PC-3 (cell line): Measurements from ENCODE around the gene TXNDC2.

Source experiments
- CTCF ChIP-seq: fragments of 300-600 bp; sonication (generic); conservative IDR thresholded peaks from 2 replicates; pipeline ENCODE4 v1.5.1; 2017; ENCODE audit warnings: antibody characterized with exemption, low read depth, mild to moderate bottlenecking, low read length
- EZH2 ChIP-seq: fragments of 300-600 bp; sonication (generic); IDR thresholded peaks from one replicate; pipeline ENCODE4 v1.6.1; 2017; ENCODE audit warnings: antibody characterized with exemption, mild to moderate bottlenecking, low read length; ENCODE audit not compliant: unreplicated experiment
- EZH2phosphoT487 ChIP-seq: fragments of 300-600 bp; sonication (generic); IDR thresholded peaks from 2 replicates; pipeline ENCODE4 v1.6.1; 2018; ENCODE audit warnings: mild to moderate bottlenecking, antibody characterized with exemption, low read length, borderline replicate concordance

- TF ChIP-seq CTCF (no peak), EZH2 (no peak), EZH2phosphoT487 (no peak)
These were observed 18.6 kb upstream of the TXNDC2 start for GRCh38 chr18:9867071-9867594.
